Medulla oblongata (tissue), 1 donor: ENCODE results near the gene MTREX.
A peak's percentile ranks its signal among the peaks of the same experiment; 100 is the strongest.
"Not testable (repeated sequence)": the region's sequence is repeated elsewhere in the genome, so short reads cannot be mapped to it uniquely, and the experiment has no call there.

ENCODE experiments used
- DNase-seq: peaks from one replicate; pipeline ENCODE4 v3.0.0-alpha.2; 2015; ENCODE audit errors: extremely low spot score

Gene MTREX

DNA sequence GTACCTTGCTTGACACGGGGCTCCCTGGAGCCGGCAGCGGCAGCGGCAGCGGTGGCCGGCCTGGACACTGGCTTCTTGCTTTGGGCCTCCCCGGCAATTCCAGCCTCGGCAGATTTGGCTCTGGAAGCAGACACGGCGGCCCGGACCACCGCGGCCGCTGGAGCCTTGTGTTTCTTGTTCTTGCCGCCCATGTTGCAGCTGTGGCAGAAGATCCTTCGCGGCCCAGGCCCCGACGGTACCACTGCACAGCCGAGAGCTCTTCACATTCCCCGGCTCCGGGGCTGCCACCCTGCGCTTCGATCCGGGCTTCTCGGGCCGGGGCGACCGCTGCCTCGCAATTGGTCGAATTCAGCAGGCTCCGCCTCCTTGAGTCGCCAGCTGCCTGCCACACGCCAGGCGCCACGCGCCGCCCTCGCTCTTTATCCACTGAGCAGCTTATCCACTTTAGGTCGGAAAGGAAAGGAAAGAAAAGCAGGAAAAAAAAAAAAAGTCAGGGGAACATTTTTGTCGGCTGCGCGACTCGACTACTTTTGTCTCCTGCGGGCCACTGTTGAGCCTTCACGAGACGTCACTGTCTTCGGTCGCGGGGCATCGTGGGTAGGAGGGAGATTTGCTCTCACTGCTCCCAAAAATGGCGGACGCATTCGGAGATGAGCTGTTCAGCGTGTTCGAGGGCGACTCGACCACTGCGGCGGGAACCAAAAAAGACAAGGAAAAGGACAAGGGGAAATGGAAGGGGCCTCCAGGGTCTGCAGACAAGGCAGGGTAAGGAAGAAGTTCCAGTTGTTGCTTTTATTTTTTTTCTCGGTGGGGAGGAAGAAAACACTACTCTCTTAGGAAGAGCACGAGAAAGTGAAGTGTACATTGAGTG lies at the start of gene MTREX, which contains the start of gene DHX29:
MTREX (plus strand) TSS at position 607 of the 871 bp plus-strand sequence; CDS start at position 632, 25 bp downstream.
DHX29 (minus strand) TSS at position 312 of the 871 bp plus-strand sequence; CDS start at position 191, 121 bp downstream.
- DNase-seq: peak; percentile 95

DNA sequence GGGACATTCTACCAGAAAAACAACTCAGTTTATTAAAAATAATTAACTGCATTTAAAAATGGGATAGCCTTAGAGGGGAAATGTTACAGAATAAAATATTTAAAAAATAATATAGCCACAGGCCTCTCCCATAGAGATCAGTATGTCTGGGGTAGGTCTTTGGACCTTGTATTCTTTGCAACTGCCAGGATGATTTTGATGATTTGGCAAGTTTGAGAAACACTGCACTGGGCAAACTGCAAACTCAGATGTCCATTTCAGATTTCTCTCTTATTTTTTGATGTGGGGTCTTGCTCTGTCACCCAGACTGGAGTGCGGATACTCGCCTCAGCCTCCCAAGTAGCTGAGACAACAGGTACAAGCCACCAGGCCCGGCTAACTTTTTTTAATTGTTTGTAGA lies 49.5 kb upstream of the MTREX start:
- no peak for DNase-seq

DNA sequence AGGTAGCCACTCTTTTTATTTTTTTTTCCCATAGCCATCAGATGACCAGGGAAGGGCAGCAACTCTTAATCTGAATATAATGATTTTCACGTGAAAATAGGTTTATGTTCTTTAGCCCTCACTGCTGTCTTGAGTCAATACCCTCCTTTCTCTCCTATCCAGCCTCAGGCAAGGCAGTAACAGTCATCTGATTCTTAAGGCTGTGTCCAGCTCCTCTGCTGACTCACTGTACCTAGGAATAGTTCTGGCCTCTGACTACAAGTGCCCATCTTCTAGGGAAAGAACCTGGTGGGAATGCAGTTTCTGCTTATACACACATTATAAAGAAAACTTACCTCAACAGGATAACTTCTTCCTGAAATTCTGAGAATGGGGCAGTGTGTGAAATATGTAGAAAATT lies 31.0 kb upstream of the MTREX start:
- no peak for DNase-seq

DNA sequence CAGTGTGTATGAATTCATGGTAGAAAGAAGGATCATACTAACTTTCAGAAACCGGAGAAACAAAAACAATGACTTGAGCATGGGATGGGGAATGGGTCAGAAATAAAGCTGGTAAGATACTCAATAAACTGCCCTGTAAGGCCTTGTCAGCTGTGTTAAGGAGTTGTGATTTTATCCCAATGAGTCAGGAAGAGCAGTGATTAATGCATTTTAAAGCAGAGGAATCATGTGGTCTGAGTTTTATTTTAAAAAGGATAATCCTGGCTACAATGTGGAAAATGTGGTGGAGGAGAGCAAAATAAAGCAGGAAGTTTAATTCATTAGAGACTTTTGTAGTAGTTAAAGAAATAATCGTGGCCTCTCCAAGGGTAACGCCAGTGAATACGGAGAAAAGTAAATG lies 29.0 kb upstream of the MTREX start:
- no peak for DNase-seq

DNA sequence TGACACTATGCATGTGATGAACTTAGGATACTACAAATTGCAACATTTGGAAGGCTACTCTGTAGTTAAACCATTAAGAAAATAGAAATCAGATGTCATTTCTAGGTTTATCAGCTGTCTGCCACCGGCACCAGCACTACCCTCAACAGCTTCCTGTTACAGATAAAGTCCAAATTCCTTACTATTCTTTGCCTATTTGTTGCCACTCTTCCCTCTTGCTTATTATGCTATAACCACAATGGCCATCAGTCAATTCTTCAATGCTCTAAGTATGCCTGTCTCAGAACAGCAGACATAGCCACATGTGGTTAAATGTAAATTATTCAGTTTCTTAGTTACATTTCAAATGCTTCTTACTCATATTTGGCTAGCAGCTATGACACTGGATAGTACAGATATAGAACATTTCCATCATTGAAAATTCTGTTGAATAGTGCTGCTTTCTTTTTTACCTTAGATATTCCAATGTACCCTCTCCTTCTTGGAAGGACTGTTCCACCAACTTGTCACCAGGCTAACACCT lies 21.3 kb upstream of the MTREX start:
- no peak for DNase-seq

DNA sequence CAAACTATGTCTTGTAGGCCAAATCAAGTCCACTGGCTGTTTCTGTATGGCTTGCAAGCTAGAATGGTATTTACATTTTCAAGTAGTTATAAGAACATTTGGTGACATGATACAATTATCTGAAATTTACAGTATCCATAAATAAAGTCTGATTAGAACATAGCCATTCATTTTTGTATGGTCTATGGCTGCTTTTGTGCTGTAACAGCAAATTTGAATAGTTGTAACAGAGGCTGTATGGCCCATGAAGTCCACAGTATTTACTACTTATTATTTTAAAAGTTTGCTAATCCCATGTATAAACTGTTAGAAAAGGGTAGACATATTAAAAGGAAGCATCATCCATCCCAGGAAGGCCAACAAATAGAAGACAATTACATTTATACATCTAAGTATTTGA lies 18.0 kb upstream of the MTREX start:
- DNase-seq: no peak

DNA sequence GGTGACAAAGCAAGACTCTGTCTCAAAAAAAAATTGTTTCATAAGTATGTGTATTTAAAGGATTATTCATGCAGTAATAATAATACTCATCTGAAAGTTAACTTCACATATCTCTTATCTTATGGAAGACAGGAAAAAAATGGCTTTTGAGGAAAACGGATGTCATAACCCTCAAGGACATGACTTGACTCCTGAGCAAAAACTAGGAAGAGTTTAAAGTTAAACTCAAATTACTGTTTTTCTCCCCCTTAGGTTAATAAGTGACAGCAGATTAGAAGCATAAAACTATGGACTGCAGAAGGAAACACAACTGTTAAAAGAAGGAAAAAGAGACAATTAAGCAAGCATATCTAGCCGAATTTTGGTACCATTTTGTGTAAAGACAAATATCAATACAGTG lies 16.8 kb upstream of the MTREX start:
- DNase-seq: no peak

DNA sequence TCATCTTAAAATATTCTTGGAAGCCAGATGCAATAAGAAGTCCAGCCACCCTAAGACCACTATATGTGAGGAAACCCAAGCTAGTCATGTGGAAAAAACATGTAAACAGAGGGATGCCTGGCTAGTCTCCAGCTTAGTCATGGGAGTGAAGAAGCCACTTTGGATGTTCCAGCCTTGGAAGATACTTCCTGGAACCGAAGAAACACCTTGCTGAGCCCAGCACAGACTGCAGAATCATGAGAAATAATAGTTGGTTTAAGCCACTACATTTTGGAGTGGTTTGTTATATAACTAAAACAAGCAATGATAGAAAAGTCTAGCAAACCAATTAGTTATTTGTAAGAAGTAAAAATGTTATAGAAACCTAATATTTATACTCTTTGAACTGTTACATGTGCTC lies 12.9 kb upstream of the MTREX start:
- no peak for DNase-seq

DNA sequence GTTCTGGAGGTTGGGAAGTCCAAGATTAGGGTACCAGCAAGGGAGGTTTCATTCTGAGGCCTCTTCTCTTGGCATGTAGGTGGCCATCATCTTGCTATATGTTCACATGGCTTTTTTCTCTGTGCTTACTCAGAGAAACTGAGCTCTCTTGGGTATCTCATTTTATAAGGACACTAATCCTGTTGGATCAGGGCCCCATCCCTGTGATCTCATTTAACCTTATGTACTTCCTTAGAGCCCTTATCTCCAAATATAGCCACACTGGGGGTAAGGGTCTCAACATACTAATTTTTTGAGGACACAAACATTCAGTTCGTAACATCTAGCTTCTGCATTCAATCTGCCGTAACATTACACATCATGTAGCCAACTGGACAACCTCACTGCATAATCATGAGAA lies 6.9 kb upstream of the MTREX start:
- DNase-seq: no peak

DNA sequence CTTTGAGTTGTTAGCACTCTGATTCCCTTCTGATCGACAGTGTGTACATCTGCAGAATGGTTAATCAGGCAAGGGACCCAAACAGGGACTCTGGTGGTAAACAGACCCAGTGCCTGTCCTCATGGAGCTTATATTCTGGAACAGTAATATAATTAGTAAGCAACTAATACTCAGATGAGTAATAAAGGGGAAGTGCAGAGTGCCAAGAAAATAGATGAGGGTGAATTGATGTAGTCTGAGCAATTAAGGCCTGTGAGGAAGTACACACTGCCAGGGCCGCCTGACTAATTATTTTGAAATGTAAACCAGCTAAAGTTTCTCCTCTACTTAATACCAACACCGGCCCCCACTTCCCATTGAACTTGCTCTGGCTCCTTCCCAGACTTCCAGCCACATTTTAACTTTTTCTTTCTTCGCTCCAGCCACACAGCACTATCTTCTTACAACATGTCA lies 4.5 kb upstream of the MTREX start:
- DNase-seq: no peak

DNA sequence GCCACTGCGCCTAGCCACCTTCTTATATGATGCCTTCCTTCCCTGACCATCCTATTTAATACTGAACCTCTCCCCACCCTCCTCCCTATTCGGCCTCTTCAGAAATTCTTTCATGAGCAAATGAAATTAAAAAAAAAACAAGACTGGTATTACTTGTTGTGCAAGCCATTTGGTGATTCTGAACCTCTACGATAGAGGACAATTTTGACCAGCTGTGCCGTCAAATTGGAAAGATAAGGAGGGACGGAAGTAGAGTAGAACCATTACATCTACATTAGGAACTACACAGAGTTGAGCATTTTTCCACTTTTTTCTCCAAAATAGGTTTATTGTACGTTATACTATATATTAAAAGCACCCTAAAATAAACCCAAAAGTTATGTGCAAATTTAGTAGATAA lies 3.2 kb upstream of the MTREX start:
- DNase-seq: no peak

DNA sequence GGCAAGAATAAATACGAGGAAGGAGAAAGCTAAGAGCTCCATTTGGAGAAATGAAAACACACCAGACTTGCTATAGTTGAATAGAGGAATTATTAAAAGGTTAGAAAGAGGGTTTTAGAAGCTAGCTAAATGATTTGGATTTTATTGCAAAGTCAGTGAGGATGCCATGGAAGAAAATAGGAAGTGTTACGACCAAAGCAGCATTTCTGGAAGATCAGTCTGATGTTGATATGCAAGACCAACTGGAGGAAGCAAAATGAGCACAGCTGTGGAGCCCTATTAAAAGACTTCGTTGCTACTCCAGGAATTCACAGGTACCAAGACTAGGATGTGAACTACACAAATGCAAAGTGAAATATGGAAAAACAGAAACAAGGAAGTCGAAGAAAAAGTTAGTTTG lies 2.4 kb upstream of the MTREX start:
- no peak for DNase-seq

DNA sequence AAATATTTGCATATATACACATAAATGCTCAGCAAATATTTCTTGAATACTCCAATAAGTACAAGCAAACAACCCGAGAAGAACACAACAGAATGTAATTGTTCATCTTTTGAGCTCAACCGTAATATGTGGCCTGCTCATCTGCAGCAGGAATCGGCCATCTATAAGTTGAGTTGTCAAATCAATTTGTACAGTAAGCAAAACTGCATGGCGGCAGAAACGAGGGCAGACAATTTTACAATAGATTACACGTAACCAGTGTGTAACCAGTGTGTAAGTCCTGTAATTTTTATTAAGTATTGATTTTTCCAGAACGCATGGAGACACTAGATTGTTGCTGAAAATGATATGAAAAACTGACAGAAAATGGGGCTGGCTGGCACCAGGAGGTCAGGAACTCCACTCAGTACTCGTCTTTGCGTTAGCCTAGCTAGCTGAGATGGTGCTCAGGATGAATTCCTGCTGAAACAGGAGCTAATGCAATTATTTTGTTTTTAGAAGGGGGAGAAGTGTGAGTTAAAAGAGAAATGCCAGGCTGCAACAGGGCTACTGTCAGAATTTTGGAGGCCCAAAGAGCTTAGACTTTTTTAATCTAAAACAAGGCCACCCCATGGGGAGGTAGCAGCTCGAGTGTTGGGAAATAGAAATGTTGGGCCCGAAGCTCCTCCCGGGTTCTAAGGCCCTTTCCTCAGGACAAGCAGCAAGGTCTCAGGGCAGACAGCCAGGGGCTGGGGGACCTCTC lies 977 bp upstream of the MTREX start:
- no peak for DNase-seq

DNA sequence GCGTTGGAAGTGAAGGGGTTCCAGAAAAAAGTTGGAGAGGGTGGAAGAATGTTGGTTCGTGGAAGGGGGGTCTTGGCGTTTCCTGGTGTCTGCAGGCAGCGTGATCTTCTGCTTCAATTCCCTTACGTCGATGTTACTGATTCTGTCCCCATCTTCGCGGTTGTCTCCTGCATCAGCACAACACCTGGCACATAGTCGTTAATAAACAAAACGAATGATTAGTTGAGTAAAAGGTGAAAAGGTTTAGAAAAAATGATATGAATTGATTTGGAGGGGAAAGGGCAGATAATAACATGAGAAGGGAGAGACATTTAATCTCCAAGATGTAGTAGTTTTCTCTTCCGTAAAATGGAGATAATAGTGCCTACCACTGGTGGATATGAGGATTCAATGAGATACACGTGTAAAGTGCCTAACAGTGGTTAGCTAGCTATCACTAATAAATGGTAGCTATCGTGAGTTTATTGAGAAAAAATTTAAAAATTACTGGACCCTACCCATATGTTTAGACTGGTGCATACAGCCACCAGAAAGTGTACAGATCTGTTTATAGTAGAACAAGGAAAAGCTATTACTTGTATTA lies 556 bp downstream of the MTREX start:
- DNase-seq: no peak

DNA sequence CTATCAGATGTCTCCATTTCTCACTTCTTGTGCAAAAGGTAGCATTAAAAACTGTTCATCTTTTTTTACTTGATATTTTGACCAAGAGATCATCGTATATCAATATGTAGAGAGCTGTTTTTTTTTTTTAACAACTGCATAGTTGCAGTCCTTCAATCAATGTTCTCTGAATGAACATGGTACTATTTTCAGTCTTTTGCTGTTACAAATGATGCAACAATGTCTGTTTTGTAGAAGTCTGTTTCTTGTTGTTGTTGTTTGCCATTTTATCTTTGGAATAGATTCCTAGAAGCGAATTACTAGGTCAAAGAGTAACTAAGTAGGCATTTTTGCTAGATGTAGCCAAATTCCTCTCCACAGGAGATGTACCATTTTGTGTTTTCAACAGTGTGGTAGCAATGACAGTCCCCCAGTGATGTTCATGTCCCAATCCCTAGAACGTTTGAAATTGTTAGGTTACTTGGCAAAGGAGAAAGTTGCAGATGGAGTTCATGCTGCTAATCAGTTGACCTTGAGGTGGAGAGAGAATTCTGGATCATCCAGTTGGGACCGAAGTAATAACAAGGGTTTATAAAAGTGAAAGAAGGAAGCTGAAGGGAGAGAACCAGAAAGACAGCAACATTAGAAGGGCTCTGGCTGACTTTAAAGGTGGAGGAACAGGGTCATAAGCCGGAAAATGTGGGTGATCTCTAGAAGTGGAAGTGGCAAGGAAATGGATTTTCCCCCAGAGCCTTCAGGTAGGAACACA lies 6.3 kb downstream of the MTREX start:
- no peak for DNase-seq

DNA sequence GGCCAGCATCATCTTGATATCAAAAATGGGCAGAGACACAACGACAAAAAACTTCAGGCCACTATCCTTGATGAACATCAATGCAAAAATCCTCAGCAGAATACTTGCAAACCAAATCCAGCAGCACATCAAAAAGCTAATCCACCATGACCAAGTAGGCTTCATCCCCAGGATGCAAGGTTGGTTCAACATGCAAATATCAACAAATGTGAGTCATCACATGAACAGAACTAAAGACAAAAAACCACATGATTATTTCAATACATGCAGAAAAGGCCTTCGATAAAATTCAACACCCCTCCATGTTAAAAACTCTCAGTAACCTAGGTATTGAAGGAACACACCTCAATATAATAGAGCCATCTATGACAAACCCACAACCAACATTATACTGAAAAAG lies 8.5 kb downstream of the MTREX start:
- DNase-seq: no peak

DNA sequence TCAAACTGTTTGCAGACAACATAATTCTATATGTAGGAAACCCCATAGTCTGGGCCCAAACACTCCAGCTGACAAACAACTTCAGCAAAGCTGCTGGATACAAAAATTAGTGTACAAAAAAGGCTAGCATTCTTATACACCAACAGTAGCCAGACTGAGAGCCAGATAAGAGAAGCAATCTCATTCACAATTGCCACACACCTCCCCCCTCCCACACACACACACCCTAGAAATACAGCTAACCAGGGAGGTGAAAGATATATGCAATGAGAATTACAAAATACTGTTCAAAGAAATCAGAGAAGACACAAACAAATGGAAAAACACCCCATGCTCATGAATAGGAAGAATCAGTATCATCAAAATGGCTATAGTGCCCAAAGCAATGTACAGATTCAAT lies 9.0 kb downstream of the MTREX start:
- DNase-seq: no peak

DNA sequence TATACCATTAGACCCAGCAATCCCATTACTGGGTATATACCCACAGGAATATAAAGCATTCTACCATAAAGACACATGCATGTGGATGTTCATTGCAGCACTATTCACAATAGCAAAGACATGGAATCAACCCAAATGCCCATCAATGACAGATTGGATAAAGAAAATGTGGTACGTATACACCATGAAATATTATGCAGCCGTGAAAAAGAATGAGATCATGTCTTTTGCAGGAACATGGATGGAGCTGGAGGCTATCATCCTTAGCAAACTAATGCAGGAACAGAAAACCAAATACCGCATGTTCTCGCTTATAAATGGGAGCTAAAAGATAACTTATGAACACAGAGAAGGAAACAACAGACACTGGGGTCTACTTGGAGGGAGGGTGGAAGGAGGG lies 10.4 kb downstream of the MTREX start:
- not testable (repeated sequence) for DNase-seq

DNA sequence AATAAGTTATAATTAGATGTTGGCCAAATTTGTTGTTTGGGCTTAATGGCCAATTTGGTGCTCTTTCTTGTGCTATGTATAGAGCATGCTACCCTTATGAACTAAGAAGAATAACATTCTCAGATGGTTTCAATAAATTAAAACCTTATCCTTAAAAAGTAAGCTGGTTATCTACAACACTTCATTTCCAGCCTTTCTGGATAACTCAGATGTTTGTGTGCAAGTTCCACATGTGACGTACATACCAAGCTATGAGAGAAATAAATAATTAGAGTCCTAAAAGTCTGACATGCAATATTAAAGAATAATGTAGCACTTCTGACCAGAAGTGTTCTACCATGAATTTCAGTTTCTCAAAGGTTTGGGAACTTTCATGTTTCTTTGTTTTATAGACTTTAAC lies 11.7 kb downstream of the MTREX start:
- no peak for DNase-seq

DNA sequence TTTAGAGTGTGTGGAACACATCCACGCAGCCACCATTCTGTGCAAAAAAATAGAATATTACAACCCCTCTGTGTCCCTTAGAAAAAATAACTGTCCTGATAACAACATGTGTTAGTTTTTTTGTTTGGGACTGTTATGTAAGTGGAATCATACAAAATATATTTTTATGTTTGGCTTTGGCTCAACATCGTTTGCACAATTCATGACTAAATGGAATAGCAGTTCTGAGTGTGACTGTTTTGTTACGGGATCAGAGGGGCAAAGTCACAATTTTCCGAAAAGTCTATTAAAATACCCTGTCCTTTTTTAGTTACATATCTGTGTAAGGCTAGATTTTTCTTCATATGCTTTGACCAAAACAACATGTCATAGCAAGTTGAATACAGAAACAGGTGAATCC lies 12.8 kb downstream of the MTREX start:
- DNase-seq: no peak

DNA sequence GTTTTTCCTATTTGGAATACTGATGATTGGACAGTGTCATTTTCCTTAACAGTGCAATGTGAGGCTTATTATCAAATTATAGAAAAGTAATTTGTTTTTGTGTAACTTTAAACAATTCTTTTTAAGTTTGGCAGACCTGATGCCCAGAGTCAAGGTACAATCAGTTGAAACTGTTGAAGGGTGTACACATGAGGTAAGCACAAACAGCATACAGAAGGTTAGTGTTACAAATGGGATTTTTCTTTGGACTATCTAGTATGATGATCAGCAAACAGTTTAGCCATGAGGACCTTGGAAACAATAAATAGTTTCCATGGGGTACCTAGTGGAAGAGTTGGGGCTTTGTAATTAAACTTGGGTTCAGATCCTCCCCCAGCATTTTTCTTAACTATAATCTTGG lies 16.2 kb downstream of the MTREX start:
- DNase-seq: no peak
